Measurements from ENCODE around the gene EMILIN2.
"Not testable (repeated sequence)": the region's sequence is repeated elsewhere in the genome, so short reads cannot be mapped to it uniquely, and the experiment has no call there.

The EMILIN2 gene

GRCh38 chr18:2853926-2854664, 7.3 kb downstream of the EMILIN2 start:
- TF ChIP-seq, protein P1, sequence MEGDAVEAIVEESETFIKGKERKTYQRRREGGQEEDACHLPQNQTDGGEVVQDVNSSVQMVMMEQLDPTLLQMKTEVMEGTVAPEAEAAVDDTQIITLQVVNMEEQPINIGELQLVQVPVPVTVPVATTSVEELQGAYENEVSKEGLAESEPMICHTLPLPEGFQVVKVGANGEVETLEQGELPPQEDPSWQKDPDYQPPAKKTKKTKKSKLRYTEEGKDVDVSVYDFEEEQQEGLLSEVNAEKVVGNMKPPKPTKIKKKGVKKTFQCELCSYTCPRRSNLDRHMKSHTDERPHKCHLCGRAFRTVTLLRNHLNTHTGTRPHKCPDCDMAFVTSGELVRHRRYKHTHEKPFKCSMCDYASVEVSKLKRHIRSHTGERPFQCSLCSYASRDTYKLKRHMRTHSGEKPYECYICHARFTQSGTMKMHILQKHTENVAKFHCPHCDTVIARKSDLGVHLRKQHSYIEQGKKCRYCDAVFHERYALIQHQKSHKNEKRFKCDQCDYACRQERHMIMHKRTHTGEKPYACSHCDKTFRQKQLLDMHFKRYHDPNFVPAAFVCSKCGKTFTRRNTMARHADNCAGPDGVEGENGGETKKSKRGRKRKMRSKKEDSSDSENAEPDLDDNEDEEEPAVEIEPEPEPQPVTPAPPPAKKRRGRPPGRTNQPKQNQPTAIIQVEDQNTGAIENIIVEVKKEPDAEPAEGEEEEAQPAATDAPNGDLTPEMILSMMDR (IDR thresholded peaks at IDR 0.05): no peak
- TF ChIP-seq ZFX (IDR thresholded peaks at IDR 0.05; ENCODE audit: borderline replicate concordance): no peak
- no peak overlapping the region for H3K27ac ChIP-seq

- H3K27ac ChIP-seq: no peak overlapping the region
- no peak for TF ChIP-seq ZFX (IDR thresholded peaks at IDR 0.05; ENCODE audit: borderline replicate concordance)
Measured at GRCh38 chr18:2854875-2855274, 8.1 kb downstream of the EMILIN2 start.

DNA sequence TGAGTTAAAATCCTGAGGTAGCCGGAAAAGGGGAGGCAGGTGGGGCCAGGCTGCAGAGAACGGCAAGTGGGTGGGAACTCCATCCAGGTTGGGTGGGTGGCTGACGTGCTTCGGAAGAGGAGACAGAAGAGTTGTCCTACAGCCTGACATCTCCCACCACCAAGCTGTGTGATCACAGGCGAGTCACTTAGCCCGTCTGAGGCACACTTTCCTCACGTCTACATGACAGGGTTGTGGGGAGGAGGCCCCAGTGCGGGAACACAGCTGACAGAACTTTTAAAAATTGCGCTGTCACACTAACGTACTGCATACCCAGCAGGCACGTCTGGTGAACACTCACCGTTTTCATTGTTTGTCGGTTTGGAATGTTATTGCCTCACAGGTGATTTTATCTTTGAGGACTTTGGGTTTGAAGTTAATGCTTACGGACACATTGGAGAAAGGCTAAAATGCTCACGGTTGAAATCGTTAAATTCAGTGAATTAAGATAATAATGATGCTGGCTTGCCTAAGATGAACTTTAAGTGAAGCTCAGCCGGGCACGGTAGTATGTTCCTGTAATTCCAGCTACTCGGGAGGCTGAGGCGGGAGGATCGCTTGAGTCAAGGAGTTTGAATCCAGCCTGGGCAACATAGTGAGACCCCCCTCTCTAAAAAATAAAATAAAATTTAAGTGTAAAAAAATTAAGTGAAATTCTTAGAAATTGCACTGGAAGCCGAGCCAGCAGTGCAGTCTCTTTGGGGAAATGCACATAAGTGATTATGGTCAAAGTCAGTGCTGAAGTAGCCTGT, 8.9 kb downstream of the EMILIN2 start:
- TF ChIP-seq ZFX (IDR thresholded peaks at IDR 0.05; ENCODE audit: borderline replicate concordance): no peak
- TF ChIP-seq, protein P1 (IDR thresholded peaks at IDR 0.05): no peak
- no peak overlapping the region for H3K27ac ChIP-seq

DNA sequence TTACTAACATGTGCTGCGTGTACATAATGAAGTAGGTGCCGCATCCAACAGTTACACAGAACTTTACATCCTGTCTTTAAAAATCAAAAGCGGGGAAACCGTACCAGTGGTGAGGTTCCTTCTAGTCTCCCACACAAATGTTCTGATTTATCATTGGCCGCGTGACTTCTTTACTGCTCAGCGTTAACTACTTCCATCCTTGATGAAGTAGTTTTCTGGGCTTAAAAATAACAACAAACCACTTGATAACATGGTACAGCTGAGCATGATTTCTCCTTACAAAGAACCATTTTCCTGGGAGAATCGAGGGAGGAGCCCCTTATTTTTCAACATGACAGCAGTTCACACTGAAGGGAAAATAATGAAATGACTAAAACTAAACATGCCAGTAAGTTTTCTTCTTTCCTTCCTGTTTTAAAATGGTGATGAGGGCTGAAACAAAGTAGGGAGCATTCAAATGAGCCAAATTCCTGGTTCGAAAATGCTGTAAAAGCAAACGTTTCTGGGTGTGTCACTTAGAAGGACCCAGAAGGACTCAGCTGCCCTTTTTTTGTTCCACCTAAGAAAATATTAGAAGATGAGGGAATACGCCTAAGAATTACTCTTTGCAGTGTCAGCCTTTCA, 9.9 kb downstream of the EMILIN2 start:
- H3K27ac ChIP-seq: no peak overlapping the region
- TF ChIP-seq, protein P1 (IDR thresholded peaks at IDR 0.05): no peak
- no peak for TF ChIP-seq ZFX (IDR thresholded peaks at IDR 0.05; ENCODE audit: borderline replicate concordance)

- TF ChIP-seq ZFX (IDR thresholded peaks at IDR 0.05; ENCODE audit: borderline replicate concordance): no peak
- TF ChIP-seq, protein P1 (IDR thresholded peaks at IDR 0.05): no peak
- H3K27ac ChIP-seq: no peak overlapping the region
Measured at GRCh38 chr18:2857491-2858131, 10.8 kb downstream of the EMILIN2 start.

DNA sequence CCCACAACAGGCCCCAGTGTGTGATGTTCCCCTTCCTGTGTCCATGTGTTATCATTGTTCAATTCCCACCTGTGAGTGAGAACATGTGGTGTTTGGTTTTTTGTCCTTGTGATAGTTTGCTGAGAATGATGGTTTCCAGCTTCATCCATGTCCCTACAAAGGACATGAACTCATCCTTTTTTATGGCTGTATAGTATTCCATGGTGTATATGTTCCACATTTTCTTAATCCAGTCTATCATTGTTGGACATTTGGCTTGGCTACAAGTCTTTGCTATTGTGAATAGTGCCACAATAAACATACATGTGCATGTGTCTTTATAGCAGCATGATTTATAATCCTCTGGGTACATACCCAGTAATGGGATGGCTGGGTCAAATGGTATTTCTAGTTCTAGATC, 13.6 kb downstream of the EMILIN2 start:
- H3K27ac ChIP-seq: not testable (repeated sequence)

- H3K27ac ChIP-seq: not testable (repeated sequence)
Measured at GRCh38 chr18:2863997-2864396, 17.2 kb downstream of the EMILIN2 start.

DNA sequence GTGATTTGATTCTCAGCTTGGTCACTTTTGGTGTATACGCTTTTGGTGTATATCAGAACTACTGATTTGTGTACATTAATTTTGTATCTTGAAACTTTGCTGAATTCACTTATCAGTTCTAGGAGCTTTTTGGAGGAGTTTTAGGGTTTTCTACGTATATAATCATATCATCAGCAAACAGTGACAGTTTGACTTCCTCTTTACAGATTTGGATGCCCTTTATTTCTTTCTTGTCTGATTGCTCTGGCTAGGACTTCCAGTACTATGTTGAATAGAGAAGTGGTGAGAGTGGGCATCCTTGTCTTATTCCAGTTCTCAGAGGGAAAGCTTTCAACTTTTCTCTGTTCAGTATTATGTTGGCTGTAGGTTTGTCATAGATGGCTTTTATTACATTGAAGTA, 19.7 kb downstream of the EMILIN2 start:
- H3K27ac ChIP-seq: not testable (repeated sequence)

GRCh38 chr18:2869207-2869606, 22.4 kb downstream of the EMILIN2 start:
- TF ChIP-seq, protein P1 (IDR thresholded peaks at IDR 0.05): no peak
- no peak for TF ChIP-seq ZFX (IDR thresholded peaks at IDR 0.05; ENCODE audit: borderline replicate concordance)
- H3K27ac ChIP-seq: no peak overlapping the region

Data from 22Rv1 (cell line).